ENCODE data around the gene B4GALT5.
"Not testable (repeated sequence)": the region's sequence is repeated elsewhere in the genome, so short reads cannot be mapped to it uniquely, and the experiment has no call there.

Gene B4GALT5

DNA sequence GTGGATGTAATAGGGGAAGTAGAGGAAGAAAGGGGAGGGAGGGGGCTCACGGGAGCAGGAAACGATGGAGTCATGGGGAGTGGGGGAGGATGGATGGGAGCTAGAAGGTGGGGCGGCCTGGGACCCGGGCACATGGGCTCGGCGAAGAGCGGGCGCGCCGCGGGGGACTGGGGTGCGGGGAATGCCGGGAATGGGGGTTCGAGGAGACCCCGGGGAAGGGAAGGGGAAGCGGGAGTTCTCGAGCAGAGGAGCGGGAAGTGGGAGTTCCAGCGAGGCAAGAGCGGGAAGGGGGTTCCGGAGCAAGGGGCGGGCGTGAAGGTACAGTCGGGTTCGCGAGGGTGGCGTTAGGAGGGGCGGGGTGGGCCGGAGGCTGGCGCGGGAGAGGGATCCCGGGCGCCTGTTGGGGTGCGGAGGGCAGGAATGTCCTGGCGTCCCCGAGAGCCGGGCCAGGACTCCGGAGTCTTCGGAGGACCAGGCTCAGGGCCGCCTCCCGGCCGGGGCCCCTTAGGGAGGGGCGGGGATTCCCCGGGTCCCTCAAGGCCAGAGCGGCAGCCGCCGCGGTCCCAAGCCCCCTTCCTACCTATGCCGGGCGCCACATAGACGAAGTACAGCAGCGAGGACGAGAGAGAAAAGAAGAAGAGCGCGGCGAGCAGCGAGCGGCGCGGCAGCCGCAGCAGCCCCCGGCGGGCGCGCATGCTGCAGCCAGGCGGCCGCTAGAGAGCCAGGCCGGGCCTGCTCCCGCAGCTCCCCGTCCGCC, 504 bp downstream of the B4GALT5 start:
- TF ChIP-seq, protein P1, sequence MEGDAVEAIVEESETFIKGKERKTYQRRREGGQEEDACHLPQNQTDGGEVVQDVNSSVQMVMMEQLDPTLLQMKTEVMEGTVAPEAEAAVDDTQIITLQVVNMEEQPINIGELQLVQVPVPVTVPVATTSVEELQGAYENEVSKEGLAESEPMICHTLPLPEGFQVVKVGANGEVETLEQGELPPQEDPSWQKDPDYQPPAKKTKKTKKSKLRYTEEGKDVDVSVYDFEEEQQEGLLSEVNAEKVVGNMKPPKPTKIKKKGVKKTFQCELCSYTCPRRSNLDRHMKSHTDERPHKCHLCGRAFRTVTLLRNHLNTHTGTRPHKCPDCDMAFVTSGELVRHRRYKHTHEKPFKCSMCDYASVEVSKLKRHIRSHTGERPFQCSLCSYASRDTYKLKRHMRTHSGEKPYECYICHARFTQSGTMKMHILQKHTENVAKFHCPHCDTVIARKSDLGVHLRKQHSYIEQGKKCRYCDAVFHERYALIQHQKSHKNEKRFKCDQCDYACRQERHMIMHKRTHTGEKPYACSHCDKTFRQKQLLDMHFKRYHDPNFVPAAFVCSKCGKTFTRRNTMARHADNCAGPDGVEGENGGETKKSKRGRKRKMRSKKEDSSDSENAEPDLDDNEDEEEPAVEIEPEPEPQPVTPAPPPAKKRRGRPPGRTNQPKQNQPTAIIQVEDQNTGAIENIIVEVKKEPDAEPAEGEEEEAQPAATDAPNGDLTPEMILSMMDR (IDR thresholded peaks at IDR 0.05; ENCODE audit: extremely low read depth, missing control alignments), result no peak
- no peak for DNase-seq (ENCODE audit: low spot score)

DNA sequence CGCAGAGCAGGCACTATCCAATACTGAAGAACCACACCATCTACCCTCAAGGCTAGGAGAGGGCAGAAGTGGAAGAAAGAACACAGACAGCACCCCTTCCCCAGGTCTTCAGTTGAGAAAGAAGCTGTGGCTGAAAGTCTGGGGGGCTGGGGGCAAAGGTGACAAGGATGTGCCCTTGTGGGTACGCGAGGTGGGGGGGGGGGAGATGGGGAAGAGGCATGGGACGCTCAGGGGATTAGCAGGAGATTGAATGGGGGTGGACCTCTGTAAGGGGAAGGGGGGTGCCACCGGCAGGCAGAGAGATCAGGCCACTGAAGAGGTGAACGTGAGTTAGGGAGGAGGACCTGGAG, 1.1 kb downstream of the B4GALT5 start:
- DNase-seq (ENCODE audit: low spot score), result no peak
- TF ChIP-seq, protein P1 (IDR thresholded peaks at IDR 0.05; ENCODE audit: extremely low read depth, missing control alignments), result no peak

DNA sequence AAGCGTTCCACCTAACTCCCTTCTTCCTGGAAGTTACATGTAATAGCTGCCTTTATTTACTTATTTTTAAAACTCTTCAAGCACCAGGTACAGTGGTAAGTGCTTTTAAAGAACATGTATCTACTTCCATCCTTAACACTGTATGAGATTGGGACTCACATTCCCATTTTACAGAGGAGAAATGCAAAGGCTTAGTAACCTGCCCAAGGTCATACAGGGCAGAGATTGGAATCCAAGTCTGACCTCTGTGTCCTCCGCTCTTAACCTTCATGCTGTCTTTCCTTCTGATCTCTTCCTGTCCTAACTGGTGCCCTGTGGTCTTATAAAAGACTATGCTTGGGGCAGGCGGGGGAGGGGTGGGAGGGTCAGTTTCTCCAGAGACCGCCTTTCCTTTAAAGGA, 1.6 kb downstream of the B4GALT5 start:
- TF ChIP-seq, protein P1 (IDR thresholded peaks at IDR 0.05; ENCODE audit: extremely low read depth, missing control alignments), result no peak
- DNase-seq (ENCODE audit: low spot score), result no peak

DNA sequence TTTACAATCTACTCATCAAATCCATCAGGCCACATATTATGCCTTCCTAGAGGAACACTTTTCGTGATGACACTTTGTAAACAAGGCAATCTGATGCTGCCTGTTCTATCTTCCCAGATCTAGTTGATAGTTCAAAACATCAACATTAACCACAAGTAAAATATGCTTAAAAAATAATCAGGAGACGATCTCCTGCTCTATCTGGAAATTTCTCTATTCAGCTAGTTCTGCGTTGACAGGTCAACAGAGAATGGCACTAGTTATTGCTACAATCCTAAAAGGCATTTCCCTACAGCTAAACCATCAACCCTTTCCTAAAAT, 2.1 kb downstream of the B4GALT5 start:
- DNase-seq (ENCODE audit: low spot score), result no peak
- TF ChIP-seq, protein P1 (IDR thresholded peaks at IDR 0.05; ENCODE audit: extremely low read depth, missing control alignments), result no peak

DNA sequence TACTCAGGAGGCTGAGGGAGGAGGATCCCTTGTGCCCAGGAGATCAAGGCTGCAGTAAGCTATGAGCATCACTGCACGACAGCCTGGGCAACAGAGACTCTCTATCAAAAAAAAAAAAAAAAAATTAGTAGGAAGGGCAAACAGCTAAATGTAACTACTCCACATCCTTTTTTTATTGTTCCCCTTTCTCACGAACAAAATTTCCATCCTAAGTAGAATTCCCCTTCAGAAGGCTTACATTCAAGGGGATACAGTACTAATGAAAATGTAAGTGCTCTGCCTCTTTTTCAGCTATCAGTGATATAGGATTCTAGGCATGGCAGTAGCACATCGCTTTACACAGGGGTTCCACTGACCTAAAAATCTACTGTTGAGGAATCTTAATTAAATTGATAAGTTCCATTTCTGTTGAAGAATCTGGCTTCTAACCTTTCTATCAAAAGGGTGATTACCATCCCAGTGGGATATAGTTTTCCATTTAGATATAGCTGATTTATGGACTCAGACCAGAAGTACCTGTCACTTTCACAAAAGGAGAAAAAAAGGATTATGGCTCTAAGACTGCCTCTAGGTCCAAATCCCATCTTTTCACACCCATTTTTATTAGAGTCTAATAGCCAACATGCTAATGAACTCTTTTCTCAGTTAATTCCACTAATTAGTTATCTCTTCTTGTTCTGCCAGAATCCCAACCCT, 2.6 kb downstream of the B4GALT5 start:
- no peak for DNase-seq (ENCODE audit: low spot score)
- TF ChIP-seq, protein P1 (IDR thresholded peaks at IDR 0.05; ENCODE audit: extremely low read depth, missing control alignments), result no peak

DNA sequence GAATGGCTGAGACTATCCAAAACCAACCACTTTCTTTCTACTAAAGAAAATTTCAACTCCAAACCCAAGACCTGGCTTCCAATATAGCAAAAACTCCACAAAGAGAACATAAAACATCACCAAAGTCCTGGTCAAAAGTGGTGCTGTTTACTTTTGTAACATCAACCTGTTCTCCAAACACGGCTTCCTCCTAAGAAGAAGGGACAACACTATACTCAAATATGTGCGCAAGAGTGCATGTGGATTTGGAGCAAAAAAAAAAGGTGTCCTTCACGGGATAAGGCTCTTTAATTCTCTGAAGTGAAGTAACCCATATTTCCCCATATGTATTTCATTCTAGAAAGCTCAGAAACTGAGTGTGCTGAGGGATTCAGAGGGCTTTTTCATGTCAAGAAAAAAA, 6.6 kb downstream of the B4GALT5 start:
- TF ChIP-seq, protein P1 (IDR thresholded peaks at IDR 0.05; ENCODE audit: extremely low read depth, missing control alignments), result no peak
- no peak for DNase-seq (ENCODE audit: low spot score)

DNA sequence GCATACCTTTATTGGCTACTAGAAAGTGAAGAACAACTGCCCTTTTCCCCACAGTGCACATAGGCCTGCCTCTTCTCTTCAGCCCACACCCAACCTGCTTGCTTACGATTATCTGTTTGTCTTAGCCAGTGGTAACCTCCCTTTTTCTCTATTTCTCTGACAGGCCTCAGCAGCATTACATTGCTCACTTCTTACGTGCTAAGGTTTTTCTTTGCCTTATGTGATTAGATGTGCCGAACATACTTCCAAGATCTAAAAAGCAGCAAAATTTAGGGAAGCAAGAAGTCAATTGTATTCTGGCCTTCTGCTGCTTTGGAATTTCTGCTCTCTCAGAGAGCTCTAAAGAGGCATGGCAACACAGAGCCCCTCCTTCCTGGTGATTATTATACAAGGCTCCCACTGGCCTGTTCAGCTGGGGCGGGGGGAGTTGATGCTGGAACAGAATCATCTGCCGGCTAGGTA, 7.0 kb downstream of the B4GALT5 start:
- no peak for DNase-seq (ENCODE audit: low spot score)
- TF ChIP-seq, protein P1 (IDR thresholded peaks at IDR 0.05; ENCODE audit: extremely low read depth, missing control alignments), result no peak

DNA sequence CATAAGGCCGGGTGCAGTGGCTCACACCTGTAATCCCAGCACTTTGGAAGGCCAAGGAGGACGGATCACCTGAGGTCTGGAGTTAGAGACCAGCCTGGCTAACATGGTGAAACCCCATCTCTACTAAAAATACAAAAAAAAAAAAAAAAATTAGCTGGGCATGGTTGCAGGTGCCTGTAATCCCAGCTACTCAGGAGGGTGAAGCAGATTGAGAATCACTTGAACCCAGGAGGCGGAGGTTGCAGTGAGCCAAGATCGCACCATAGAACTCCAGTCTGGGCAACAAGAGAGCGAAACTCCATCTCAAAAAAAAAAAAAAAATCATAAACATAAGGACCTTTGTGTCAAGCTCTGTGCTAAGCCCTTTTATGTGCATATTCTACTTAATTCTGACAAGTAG, 7.8 kb downstream of the B4GALT5 start:
- not testable (repeated sequence) for DNase-seq (ENCODE audit: low spot score)
